NCI-H526 (cell line): Measurements from ENCODE around the gene FLOT1.
"Not testable (repeated sequence)": the region's sequence is repeated elsewhere in the genome, so short reads cannot be mapped to it uniquely, and the experiment has no call there.

Experiments
- DNase-seq, 2 experiments: peaks; one replicate each; lab custom pipeline; 2025; lab: John Stamatoyannopoulos, UW

Gene FLOT1

DNA sequence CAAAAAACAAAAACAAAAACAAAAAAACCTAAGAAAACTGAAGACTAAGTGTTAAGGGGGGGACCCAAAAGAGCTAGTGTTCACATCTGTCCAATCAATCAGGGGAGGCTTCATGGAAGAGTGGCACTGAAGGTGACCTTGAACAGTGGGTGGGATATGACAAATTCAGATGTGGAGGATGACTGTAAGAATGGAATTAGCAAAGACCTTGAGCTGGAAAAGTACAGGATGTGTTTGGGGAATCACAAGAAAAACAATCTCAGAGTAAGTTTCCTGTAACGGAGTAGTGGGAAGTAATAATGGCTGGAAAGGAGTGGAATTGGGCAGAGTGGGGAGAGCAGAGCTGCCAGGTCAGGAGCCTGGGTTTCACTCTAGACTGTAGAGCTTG, 4.8 kb upstream of the FLOT1 start:
- no peak for DNase-seq

DNA sequence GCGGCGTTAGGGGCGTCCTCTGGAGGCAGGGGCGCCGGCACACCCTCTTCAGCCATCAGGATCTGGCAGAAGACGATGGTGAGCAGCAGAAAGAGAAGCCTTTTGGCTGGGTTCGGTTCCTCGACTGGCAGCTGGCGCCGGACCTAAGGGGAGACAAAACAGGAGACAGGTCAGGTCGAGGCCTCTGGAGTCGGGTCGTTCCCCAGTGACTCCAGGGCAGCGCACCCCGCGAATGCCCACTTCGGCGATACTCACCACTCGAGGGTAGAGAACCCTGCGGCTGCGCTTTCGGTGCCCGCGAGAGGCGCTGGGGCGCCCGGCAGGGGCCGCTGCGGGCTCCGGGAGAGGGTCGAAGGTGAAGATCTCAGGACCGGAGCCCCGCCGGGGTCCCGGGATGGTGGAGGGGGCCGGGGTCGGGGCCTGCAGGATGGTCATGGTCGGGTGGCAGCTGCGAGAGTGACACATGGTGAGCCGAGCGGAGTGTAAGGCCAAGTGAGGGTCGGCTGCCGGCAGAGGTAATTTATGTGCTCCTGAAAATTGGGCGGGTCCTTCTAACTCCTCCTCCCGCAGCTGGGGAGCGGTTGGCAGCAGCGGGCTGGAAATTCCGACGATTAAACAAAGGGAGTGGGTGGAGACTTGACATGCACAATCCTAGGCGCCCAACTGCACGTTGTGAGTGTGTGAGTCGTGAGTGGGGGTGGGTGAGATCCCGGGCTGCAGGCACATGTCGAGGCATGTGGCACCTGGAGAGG, 1.7 kb upstream of the FLOT1 start, which contains the start of gene IER3:
Gene IER3 (minus strand): TSS at position 494 of the 752 bp plus-strand sequence. CDS start 29 bp downstream, at position 465.
- DNase-seq = peak; percentile 69 to 91

DNA sequence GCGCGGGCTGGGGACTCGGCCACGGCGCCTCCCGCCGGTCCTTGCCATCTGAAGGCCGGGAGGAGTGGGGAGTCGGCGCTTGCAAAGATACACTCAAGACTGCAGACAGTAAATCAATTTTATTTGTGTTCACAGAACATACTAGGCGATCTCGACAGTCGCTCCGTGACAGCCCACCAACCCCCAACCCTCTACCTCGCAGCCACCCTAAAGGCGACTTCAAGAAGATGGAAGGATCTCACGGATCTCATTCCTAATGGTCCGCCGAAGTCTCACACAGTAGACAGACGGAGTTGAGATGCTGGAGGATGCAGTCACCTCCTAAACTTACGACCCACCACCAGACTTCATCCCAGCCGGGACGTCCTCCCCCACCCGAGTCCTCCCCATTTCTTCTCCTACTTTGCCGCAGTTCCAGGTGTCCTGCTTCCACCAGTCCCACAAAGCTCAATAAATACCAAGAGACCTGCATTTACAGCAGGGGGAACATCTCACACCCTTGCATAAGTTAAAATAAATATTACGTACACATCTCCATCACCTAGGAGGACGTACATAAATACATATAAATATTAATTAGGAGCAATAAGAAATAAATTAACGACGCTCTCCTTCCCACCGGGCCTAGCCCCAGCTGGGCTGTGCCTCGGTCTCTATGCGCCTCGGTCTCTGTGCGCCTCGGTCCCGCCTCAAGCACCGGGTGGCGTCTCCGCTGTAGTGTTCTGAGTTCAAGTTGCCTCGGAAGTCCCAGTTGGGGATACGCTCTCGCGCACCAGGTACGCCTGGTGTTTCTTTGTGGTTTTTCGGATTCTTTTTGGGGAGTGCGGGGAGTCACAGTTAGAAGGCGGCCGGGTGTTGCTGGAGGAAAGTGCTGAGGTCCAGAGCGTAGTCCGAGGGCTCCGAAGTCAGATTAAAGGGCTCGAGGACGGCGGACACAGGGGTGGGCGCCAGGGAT, 889 bp upstream of the FLOT1 start:
- peak in 1 of 2 experiments; percentile 51 for DNase-seq

DNA sequence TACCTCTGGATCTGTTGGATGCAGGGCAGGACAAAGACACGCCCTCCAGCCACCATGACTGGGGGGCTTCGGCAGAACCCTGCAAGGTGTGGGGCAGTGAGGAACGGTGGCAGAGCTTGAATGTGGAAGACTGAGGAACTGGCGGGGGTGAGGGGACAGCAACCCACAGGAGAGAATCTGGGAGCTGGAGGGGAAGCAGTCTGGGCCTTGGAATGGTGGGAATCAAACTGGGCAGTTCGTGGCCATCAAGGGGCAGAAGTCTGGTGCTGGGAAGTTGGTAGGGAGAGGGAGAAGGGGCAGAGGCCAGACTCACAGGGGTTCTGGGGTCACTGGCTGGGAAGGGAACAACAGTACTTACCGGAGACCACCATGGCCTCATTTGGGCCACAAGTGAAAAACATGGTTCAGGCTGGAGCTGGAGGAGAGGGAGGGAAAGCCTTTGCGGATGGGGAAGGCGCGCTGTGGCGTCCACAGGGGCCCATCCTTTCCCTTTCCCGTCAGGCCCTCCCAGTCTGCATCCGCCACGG, 635 bp downstream of the FLOT1 start:
- no peak for DNase-seq

DNA sequence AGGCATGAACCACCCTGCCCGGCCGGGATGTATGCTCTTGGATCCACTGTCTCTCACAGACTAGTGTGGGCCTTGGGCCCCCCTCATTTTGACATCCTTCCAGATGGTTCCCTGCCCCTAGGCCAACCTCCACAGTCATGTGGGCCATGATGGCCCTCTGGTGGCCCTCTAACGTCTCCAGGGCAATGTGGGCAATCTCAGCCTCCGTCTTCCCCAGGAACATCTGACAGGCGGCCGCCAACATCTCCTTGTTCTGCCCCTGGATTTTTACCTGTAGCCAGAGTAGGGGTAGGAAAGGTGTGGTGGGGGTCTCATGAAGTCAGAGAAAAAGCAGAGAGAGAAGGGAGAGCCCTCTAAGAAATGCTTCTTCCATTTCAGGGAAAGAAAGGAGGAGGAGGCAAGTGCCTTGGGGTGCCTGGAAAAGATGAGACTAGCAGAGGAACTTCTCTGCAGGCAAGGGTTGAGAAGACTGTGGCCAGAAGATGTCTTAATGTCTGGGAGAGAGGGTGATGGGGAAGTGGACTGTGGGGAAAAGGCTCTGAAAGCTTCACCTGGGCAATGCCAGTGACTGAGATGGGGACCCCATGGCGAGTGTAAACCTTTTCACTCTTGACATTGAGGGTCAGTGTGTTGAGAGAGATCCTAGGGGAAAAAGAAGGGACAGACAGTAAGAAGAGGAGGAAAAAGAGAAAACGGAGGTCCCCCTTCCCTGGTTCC, 1.3 kb downstream of the FLOT1 start:
- DNase-seq = no peak

DNA sequence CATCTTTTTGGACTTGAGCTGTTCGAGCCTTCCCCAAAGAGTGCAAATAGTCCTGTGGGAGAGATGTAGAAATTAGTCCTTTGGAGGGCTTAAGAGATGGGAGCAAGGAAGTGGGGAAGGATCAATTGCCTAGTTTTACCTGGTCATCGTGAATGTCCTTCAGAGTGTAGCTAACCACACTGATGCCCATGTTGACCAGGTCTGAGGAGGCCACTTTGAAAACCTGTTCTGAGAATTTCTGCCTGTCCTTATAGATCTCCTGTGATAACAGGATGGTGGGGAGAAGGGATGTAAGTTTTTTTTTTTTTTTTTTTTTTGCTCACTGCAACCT, 2.0 kb downstream of the FLOT1 start:
- DNase-seq = no peak

DNA sequence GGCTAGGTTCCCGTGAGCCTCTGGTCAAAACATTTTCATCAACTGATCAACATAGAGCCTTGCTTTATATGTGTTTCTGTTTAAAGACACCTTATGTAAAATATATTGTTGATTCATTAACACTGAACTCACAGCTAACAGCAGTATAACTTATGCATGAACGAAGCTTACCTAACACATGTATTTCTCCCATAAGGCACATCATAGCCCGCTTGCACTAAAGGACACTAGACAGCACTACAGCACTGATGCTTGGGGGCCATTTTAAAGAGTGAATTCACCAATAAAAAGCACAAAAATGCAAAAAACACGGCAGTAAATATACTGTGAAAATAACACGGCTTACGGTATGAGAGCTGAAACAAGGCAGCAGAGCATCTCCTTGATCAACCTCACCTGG, 4.0 kb downstream of the FLOT1 start:
- no peak for DNase-seq

DNA sequence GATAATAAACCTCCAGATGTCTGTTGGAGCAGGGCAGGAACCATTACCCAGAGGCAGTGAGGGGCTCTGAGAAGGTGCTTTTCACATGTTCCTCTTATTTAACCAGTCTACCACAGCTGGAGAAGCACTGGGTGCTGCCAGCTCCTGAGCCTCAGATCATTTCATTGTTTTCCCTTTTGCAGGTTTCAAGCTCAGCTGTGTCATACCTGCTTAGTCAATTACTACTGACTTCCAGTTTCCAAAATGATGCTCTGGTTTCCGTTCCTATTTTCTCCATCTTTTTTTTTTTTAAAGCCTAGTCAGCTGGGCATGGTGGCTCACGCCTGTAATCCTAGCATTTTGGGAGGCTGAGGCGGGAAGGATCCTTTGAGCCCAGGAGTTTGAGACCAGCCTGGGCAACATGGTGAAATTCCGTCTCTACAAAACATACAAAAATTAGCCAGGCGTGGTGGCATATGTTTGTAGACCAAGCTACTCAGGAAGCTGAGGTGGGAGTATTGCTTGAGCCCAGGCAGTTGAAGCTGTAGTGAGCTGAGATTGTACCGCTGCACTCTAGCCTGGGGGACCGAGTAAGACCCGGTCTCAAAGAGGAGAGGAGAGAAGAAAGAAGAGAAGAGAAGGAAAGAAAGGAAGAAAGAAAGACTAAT, 6.7 kb downstream of the FLOT1 start:
- no peak for DNase-seq

DNA sequence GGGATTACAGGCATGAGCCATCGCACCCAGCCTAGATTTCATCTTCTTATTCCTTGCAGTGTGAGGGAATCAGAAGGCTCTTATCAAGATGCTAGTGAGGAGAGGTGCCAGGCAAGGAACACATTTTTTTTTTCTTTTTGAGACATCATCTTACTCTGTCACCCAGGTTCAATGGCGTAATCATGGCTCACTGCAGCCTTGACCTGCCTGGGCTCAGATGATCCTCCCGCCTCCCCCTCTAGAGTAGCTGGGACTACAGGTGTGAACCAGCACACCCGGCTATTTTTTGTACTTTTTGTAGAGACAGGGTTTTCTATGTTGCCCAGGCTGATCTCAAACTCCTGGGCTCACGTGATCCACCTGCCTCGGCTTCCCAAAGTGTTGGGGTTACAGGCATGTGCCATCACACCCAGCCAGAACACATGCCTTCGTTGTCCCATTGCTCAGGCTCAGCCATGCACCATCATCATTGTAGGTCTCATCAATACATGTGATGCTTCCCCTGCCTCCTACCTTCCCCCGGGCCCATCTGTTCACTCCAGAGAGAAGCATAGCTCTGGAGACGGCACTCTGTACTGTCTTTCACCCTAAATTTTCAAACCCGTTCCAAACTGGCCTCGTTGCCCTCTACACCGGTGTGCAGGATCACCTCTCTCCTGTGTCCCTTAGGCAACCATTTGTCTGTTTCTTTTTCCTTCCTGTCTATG, 10.1 kb downstream of the FLOT1 start:
- DNase-seq = no peak

DNA sequence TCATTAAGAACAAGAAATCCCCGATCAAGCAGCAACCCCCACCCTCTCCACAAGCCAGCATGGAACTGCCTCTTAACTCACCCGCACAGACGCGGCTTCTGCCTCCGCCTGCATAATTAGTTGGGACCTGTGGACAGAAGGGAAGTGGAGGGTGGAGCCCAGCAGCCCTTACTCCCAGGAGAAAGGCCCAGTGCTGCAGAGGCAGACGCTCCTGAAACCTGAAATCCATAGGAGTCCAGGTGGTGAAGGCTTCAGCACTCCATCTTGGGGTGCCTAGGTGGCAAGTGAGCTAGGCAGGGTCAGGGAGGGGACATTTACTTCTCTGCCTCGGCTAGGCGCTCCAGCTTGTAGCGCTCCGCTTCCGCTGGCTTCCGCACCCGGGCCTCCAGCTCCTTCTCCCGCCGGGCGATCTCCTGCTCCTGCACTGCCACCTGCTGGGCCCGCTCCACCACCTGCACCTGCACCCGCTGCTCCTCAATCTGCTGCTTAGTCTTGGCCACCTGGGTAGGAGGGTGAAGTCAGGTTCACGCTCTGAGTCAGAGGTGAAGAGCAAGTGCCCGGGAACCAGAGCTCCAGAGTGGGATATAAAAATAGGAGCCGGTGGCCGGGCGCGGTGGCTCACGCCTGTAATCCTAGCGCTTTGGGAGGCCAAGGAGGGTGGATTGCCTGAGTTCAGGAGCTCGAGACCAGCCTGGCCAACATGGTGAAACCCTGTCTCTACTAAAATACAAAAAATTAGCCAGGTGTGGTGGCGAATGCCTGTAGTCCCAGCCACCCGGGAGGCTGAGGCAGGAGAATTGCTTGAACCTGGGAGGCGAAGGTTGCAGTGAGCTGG, 11.7 kb downstream of the FLOT1 start:
- peak; percentile 49 to 94 for DNase-seq

DNA sequence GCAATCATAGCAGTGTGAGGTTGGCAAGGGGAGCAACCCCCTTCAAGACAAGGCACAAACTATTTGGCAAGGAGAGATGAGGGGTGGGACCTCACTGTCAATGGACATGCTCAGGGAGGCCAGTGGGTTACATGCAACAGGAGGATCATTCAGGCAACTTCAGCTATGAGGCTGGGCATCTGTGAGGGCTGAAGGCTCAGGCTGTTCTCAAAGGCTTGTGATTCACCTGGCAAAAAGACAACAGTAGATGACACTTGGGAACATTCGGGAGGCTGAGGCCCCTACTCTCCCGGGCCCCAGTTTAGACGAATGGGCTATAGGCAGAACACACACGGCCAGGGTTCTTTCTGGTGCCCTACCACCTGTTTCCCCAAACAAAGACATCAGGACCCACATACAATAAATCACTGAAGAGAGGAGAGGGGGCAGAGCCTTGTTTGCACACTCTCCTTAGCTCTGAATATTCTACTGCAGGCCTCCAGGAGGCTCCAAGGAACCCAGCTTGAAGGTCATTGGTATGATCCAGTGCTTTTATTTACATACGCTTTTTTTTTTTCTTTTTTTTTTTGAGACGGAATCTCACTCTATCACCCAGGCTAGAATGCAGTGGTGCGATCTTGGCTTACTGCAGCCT, 14.4 kb downstream of the FLOT1 start:
- DNase-seq = no peak

DNA sequence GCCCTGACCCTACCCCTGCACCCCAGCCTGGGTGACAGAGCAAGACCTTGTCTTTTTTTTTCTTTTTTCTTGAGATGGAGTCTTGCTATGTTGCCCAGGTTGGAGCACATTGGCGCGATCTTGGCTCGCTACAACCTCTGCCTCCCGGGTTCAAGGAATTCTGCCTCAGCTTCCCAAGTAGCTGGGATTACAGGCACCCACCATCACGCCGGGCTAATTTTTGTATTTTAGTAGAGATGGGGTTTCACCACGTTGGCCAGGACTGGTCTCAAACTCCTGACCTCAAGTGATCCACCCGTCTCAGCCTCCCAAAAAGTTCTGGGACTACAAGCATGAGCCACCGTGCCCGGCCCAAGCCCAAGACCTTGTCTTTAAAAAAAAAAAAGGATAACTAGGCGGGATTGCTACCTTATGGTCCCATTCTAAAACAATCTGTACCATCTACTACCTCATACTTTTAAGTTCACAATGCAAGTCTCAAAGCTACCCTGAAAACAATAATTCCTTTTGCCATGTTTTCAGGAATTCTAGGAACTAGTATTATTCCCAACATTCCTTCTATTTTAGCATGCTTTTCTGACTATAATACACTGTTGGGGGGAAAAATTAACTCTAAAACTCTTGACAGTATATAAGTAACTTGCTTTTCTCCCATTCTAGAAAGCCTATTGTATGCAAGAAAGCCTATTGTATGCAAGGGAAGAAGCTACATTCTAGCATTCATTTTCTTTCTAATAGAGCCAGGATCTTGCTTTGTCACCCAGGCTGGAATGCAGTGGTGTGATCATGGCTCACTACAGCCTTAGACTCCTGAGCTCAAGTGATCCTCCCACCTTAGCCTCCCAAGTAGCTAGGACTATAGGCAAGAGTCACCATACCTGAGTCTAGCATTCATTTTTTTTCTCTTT, 15.7 kb downstream of the FLOT1 start:
- DNase-seq = no peak

DNA sequence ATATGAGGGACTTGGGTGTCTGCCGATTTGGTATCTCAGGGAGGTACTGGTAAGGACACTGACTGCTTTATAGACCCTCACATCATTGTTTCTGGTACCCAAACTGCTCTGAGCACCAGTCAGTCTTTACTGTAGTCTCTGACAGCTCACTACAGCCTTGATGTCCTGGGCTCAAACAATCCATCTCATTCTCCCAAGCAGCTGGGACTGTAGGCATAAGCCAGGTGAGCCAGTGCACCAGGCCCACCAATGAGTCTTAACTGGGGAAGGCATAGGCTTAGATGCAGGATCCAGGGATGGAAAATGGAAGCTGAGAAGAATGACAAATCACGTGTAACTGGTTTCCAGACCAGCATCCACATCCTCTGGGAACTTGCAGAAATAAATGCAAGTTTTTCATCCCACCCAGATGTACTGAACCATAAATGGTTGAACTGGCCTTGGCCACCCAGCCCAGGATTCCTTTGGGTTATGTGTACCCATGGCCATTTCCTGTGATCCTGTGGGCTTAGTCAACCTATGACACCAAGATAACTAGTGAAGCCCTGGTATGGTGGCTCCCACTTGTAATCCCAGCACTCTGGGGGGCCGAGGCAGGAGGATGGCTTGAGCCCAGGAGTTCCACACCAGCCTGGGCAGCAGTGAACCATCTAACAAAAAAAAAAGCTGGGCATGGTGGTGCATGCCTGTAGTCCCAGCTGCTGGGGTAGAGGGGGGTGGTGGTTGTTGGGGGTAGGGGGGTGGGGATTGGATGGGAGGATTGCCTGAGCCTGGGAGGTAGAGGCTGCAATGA, 16.6 kb downstream of the FLOT1 start:
- peak in 1 of 2 experiments; percentile 65 for DNase-seq

DNA sequence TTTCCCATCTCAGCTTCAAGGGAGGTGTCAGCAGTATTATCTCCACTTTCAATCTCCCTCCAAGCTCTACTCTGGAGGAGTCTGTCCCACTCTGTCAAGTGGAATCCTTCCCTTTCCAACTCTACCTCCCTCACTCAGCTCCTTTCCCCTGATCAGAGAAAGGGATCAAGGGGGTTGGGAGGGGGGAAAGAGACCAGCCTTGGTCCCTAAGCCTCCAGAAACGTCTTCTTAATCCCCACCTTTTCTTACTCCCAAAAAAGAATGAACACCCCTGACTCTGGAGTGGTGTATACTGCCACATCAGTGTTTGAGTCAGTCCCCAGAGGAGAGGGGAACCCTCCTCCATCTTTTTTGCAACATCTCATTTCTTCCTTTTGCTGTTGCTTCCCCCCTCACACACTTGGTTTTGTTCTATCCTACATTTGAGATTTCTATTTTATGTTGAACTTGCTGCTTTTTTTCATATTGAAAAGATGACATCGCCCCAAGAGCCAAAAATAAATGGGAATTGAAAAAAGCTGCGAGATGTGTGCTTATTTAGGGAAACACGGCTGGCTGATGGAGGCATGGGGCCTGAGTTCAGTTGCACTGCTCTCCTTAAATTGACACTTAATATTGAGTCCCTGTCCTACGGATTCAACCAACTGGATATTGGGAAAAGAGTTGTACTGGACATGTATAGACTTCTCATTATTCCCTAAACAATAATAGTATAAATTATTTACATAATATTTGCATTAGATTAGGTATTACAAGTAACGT, 17.4 kb downstream of the FLOT1 start:
- peak in 1 of 2 experiments; percentile 45 for DNase-seq

DNA sequence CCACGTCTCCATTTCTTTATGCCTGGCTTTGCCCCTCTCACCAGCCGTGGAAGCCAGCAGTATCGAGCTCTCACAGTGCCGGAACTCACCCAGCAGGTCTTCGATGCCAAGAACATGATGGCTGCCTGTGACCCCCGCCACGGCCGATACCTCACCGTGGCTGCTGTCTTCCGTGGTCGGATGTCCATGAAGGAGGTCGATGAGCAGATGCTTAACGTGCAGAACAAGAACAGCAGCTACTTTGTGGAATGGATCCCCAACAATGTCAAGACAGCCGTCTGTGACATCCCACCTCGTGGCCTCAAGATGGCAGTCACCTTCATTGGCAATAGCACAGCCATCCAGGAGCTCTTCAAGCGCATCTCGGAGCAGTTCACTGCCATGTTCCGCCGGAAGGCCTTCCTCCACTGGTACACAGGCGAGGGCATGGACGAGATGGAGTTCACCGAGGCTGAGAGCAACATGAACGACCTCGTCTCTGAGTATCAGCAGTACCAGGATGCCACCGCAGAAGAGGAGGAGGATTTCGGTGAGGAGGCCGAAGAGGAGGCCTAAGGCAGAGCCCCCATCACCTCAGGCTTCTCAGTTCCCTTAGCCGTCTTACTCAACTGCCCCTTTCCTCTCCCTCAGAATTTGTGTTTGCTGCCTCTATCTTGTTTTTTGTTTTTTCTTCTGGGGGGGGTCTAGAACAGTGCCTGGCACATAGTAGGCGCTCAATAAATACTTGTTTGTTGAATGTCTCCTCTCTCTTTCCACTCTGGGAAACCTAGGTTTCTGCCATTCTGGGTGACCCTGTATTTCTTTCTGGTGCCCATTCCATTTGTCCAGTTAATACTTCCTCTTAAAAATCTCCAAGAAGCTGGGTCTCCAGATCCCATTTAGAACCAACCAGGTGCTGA, 18.4 kb downstream of the FLOT1 start:
- not testable (repeated sequence) for DNase-seq
